Activated CD4-positive, alpha-beta T cell treated with anti-CD3 and anti-CD28 coated beads, Interleukin-2, amount 50 U/mL, for 4 hours (primary cell): Measurements from ENCODE around the gene SEC22A.

ENCODE experiments used
- DNase-seq, 2 experiments: peaks; one replicate each; pipeline ENCODE4 v3.0.0-alpha.2; 2020

The SEC22A gene

DNA sequence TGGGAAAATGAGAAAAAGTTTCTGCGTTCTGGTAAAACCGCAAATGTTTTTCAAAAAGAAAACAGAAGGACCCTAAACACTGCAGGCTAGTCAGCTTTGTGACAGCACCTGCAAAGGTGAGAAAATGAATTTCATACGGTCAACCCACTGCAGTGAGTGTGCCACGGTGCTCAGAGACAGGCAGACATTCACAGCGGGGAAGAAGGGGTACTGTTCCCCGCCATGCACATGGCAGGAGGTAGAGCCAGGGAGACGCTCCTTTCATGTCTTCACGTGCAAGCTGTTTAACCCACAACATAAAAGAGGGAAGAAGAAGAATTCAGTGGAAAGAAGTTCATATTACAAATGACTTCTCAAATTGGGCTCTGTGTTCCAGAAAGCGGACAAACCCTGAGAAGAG is 109.5 kb downstream of the SEC22A start:
- no peak for DNase-seq

DNA sequence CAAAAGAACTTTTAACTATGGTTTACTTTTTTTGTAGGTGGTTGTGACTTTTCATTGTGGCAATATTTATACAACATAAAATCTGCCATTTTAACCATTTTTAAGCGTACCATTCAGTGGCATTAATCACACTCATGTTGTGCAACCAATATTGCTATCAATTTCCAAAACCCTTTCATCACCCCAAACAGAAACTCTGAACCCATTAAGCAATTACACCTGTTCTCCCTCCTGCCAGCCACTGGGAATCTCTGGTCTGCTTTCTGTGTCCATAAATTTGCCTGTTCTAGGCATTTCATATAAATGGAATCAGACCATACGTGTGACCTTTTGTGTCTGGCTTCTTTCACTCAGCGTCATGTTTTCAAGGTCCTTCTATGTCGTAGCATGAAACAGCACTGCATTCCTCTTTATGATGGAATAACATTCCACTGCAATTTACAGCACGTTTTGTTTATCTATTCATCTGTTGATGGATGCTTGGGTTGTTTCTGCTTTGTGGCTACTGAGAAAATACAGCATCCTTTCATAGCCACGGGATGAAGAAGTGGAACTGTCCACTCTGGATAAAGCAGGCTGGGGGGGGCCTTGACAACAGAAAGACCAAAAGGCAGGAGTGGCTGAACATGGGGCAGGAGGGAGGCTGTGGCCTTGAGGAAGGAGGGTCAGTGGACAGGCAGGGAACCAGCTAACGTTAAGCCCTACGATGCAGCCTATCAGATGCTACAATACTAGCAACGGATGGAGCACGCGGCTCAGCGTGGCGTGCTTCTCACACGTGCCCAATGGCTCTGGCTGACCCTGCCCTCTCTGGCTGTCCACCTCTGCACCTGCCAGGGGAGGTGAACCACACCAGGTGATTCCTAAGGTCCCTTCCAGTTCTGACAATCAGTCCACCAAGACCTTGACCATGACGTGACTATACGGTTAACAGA is 110.9 kb downstream of the SEC22A start:
- DNase-seq, result no peak

DNA sequence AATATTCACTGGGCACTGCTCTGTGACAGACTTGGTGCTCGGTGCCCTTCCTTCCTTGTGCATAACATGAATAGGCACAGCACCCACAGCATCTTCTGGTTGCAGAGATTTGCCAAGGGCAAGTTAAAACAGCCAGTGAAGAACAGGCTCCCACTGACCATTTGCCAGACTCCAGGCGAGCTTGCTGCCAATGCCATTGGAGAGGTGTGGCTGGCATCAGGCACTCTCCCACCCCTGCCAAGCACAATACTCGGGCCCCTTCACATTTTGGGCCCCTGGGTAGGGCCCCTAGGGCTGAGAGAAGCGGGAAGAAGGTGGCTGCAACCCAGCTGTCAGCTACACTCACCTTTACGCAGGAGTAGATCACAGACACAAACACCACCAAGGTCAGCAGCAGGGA is 112.1 kb downstream of the SEC22A start:
- no peak for DNase-seq

DNA sequence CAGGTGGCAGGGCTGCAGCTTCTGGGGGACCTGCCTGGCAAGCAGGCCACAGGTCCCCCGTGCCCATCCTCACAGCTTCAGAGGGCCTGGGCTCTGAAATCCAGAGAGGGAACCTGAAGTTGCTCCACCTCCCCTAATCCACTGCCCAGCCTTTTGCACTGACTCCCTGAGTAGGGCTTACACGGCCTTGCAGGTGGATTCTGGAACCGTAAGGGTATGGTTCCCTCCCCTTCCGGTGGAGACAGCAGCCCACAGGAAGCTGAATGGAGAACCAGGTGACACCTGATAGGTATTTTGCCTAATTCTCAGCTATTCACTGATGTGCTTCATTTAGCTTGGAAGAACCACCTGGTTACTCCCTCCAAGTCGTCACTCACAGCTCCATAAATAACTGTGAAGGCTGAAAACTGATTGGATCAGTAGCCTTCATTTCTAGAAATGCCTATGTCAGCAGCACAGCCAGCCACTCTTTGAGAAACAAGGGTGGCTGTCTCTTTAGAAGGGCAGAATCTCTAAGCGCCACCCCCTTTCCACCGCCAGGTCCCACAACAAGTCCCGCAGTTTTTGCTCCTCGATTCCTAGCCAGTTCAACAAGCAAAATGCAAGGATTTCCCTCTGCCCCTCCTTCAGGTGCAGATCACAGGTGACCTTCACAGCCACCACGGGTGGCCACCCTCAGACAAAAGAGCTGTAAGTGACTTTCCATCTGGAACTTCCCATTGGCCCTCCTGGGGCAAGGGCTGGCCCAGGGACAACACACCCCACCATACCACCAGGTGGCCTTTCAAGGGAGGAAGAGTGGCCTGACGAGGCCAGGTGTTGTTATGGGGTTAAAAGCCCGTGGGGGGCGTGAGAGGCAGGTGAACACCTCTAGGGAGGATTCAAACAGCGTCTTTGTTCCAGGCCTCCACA is 112.9 kb downstream of the SEC22A start:
- DNase-seq, result no peak

DNA sequence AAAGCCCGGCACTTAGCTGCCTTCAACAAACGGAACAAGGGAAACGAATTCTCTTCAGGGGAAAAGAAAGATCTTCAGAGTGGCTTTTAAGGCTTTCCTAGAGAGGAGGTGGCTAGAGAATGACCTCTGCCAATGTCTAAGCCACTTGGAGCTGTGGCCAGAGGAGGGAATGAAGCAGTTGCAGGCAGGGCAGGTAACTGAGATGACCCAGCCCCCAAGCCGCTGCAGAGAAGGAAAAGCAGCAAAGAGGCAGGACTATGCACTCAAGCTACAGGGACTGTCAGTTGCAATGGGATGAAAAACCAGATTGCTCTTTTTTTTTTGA is 113.5 kb downstream of the SEC22A start:
- no peak for DNase-seq

DNA sequence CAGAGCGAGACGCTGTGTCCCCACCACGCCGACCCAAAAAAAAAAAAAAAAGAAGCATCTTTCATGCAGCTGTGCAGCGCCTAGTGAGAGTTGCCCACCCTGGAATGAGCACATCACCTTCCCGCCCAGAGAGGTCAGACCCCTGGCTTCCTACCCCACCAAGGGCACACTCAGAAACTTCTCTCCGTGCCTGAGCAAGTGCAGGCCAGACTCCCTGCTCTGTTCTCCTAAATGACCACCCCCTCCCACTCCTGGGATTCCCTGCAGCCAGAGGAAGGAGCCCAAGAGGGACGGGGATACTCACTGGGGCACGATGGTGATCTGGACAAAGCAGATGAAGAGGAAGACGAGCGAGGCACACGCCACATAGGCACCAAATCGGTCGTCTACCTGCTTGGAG is 116.0 kb downstream of the SEC22A start:
- no peak for DNase-seq

DNA sequence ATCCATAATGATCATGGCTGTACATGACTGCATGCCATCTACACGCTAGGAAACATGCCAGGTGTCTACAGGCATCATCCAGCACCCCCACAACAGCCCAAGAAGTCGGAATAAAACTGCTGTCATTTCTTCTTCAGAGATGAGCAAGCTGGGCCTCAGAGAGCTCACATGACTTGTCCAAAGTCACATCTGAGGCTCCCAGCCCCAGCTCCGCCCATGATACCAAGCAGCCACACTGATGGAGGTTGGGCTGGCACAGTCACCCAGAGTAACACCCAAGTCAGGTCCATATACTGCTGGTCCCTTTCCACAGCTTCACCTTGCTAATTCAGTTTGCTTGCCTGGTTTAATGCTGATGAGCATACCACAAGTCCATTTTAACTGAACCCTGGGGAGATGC is 116.6 kb downstream of the SEC22A start:
- DNase-seq, result no peak

DNA sequence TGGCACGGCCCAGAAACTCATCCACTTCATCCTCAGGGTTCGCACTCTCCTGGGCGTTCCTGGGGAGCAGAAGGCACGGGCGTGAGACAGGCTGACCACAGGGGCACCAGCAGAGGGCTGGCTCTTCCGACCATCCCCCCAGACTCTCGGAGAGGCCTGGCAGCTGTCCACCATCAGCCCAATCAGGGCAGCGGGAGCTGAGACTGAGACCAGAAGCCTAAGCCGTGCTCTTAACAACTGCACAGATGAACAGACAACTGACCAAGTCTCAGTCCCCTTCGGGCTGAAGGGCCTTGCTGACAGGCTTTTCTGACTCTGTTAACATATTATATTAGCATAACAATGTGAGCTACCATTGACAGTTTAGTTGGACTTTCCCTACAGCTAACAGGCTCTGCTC is 118.0 kb downstream of the SEC22A start:
- no peak for DNase-seq

DNA sequence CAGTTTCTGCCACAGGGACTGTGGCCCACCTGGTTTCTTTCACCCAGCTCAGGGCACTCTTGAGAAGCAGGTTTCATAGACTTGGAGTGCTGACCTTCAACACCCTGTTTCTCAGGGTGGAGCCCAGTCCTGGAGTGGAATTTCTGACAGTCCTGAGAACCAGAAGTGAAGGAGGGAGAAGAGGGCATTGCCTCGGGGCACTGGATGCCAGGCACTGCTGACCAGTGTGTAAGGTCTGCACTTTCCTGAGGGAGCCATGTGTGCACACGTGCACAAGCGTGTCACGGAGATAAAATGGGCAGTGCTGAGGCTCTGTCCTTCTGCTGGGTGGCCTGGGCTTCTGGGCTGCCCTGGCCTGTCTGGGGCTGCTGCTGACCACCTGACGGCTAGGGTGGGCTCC is 118.5 kb downstream of the SEC22A start:
- DNase-seq, result no peak

DNA sequence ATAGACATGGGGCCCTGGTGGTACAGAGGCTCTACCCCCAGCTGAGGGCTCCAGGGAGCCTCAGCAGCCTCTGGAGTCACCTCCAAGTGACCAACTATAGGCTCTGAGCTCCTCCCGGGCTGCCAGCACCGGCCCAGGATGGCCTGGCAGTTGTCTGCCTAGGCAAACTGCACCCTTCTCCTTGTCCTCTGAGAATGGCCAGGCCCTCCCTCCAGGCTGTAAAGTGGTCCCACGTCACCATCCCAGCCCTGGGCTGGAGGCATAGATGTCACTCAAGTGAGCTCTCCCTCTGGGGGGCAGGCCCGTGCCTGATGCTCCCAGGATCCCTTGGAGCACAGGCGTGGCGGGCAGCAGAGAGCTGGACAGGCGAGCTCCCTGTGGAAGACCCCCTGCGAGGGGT is 120.1 kb downstream of the SEC22A start:
- DNase-seq, result no peak

DNA sequence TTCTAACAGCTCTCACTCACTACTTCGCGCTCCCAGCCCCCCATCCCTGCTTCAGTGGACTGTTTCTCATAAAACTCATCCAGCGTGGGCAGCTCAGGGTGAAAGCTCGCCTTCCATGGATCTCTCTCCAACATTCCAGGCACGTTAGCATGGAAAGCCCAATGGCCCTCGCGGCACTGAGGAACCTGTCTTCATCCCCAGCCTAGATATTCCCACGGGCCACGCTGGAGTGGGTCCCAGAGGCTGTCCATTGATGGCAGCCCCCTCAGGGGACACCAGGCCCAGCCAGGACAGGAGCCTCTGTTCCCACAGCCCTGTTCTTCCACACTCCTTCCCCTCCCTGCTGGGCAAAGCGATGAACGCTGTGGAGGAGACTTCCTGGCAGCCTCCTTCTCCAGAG is 121.1 kb downstream of the SEC22A start:
- no peak for DNase-seq
